NCI-H2227 treated with DMSO at 0.1 percent for 48 hours (cell line): ENCODE data around the gene HIF1A.
"Not testable (repeated sequence)": the region's sequence is repeated elsewhere in the genome, so short reads cannot be mapped to it uniquely, and the experiment has no call there.

Experiments
- DNase-seq: peaks from one replicate; lab custom pipeline; 2025; lab: John Stamatoyannopoulos, UW

The HIF1A gene

DNA sequence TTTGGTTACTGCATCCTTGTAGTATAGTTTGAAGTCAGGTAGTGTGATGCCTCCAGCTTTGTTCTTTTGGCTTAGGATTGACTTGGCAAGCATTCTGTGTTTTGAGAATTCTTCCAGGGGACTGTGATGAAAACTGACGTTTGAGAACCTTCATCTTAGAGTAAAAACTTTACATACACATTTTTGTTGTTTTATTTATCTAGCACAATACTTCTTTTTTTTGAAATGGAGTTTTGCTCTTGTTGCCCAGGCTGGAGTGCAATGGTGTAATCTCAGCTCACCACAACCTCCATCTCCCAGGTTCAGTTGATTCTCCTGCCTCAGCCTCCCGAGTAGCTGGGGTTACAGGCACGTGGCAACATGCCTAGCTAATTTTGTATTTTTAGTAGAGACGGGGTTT lies 13.4 kb downstream of the HIF1A start:
- DNase-seq = not testable (repeated sequence)

DNA sequence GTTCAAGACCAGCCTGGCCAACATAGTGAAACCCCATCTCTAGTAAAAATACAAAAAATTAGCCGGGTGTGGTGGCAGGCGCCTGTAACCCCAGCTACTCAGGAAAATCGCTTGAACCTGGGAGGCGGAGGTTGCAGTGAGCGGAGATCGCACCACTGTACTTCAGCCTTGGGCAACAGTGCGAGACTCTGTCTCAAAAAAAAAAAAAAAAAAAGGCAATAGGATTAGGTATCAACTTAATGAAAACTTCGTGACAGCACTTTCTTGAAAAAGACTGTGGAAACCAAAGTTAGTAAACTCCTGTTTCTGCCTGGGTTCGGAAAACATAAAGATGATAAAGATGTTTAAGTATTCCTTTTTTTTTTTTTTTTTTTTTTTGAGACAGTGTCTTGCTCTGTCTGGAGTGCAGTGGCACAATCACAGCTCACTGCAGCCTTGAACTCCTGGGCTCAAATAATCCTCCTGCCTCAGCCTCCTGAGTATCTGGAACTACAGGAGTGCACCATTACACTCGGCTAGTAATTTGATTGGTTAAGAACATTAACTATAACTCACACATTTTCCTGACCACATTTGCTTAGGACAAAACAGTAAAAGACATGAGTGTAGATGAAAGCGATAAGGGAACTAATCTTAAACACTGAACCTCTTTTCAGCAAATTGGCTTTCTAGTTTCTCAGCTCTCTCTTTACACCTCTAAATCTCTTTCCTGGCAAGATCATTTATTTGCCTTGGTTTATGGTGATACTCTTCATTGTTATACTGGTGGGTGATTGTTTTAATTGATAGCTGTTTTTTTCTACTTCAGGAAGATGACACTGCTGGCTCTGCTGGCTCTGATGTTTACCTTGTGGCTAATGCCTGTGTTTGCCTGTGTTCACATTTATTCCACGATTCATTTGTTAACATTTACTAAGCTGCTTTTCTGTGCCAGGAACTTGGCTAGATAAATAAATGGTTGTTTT lies 15.8 kb downstream of the HIF1A start:
- DNase-seq = no peak

DNA sequence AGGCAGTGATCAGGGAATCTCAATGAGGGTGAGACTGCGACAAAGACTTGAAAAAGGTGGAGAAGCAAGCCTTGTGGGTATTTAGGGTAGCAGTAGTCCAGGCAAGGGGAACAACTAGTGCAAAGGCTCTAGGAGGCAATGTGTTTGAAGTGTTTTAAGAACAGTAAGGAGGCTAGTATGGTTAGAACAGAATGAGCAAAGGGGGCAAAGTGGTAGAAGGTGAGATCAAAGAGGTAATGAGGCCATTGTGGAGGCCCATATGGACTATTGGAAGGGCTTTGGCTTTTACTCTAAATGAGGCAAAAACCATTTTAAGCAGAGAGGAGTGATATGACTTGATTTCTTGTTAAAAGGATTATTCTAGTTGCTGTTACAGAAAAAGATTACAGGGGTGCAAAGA lies 16.8 kb downstream of the HIF1A start:
- DNase-seq = no peak

DNA sequence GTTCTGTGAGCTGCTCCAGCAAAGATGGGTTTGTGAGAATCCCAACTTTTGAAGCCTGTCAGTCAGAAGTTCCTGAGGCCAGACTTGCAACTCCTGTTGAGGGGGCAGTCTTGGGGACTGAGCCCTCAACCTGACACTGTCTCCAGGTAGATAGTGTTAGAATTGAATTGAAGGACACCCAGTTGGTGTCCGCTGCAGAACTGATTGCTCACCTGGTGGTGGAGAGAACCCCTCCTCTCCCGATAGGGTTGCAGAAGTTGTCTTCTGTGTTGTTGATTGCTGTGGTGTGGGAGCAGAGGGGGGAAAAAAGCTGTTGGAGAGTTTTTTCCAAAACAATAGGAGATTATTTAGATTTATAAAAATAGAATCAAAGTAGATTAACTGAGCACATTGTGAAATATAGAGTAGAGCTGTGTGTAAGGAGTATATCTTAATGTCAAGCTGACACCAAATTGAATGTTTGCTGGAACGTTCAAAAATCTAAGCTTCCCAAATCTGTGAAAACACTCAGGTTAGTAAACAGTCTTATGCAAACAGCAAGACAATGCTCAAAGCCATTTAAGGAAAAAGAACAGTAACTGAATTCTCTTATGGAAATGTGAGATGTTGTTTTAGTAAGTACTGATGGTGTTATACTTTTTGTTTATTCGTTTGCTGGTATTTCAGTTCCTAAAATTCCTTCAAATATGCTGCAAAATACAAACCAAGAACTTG lies 18.6 kb downstream of the HIF1A start:
- DNase-seq = no peak

DNA sequence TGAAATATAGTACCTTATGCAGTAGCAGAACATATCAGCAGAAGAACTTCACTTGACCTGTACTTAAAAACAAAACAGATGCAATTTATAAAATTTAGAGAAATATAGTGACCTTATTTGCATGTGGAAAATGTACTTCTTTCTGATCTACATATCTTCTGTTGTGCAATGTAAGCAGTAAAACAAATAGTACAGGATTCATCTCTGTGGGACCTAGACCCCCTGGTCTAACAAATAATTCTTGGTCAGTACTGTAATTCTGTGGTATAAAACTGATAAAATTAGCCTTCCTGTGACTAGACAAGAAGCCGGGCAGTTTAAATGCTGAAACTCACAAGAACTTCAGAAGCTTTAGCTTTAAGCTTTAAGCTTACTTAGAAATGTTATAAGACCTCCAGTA lies 21.6 kb downstream of the HIF1A start:
- DNase-seq = no peak

DNA sequence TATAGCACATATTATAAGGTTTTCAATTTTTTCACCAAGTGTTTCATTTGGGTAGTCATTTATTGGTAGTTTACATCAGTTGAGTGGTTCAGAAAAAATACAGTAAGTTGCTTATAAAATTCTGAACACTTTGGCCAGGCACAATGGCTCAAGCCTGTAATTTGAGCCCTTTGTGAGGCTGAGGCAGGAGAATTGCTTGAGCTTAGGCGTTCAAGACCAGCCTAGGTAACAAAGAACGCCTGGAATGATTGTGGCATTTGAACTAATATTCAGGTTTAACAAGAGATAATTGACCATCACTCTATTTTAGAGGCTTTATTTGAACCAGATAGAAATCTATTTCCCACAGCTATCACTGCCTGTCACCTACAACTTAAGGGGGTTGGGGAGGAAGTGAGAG lies 22.7 kb downstream of the HIF1A start:
- DNase-seq = no peak

DNA sequence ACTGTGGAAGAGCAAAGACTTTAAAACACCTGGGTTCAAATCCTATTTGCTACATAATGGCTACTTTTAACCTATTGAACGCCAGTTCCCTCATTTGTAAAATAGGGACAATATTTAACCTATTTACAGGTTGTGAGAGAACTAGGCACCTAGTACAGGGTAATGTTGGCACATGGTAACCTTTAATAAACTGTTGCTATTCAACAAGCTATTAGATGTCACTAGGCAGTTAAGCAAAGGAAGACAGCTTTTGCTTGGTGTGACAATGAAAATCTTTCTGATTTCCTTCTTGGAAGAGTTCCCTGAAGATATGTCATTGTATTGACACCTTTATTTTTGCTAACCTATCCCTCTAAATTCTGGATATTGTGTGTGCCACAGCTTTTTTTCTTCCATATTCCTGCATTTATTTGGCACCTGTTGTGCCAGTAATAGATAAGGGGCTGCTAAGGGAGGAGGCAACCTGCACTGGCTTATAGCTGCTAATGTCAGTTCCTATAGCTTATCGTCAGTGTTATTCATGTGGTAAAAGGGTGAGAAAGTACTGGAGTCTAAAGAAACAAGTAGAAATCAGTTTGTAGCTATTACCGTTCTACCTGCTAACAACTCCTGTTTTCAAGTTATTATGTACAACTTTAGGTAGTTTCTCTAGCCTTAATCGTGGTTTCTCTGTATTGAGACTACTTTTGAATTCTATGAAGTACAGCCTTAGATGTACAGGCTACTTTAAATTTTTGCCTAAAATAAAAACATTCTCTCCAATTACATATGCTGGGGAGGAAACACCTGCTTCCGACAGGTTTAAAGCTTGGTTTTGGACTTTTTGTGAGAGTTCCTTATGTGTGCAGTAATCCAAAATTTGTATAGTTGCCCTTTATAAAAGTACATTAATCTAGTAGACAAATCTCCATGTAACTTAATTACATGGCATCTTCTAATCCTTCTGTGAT lies 24.3 kb downstream of the HIF1A start:
- DNase-seq = no peak

DNA sequence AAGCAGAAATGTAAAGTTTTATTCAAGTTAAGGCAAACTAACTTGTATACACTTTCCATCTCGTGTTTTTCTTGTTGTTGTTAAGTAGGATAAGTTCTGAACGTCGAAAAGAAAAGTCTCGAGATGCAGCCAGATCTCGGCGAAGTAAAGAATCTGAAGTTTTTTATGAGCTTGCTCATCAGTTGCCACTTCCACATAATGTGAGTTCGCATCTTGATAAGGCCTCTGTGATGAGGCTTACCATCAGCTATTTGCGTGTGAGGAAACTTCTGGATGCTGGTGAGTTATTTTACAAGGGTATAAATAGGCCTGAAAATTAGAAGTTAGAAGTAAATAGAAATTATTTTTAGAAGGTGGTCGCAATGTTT lies 25.0 kb downstream of the HIF1A start:
- no peak for DNase-seq

DNA sequence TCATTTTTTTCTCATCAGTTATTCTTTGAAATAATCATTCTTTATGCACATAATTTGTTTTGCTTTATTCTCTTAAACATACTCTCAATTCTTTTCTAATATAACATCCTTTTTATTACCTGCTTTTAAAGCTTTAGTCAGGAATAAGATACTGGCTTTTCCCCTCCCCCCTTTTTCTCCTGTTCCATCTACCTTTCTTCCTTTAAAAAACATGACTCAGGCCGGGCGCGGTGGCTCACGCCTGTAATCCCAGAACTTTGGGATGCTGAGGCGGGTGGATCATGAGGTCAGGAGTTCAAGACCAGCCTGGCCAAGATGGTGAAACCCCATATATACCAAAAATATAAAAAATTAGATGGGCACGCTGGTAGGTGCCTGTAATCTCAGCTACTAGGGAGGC lies 25.4 kb downstream of the HIF1A start:
- no peak for DNase-seq

DNA sequence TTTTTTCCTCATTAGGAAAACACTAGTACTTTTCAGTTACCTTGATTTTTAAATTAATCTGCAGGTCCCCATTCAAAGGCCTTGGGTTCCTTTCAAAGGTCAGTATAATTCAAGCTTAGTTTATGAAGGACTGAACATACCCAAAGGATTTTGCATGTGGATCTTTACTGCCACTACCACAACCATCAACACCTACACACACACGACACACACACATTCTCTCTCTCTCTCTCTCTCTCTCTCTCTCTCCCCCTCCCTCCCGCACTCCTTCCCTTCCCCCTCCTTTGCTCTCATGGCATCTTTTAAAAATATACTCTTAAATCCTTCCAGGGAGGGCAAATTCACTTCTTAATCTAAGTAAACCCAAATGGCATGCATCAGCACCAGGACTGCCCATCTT lies 28.8 kb downstream of the HIF1A start:
- DNase-seq = no peak

DNA sequence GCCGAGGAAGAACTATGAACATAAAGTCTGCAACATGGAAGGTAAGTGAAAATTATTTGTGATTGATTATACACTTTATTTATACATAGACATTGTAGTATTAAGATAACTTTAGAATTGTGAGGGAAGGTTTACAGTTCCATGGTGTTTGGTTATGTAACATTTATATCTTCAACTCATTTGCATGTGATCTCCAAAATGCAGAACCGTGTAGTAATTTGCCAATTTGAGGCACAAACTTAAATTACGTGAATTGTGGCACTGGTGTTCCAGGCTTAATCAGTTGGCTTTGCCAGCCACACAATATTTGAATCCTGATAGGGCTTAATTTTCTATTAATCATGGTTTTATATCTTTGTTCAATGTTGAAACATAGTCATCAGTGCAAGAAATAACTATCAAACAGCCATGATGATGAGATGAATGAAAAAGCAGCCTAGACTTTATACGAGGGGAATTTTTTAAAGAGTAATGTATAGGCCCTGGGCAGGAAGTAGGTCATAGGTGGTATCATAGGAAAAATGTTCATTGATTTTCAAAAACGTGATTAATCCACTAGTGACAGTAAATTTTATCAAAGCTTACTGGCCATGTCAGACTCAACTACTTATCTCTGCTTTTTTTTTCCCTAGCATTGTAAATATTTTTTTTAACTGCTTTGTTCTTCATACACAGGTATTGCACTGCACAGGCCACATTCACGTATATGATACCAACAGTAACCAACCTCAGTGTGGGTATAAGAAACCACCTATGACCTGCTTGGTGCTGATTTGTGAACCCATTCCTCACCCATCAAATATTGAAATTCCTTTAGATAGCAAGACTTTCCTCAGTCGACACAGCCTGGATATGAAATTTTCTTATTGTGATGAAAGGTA lies 31.7 kb downstream of the HIF1A start:
- no peak for DNase-seq

DNA sequence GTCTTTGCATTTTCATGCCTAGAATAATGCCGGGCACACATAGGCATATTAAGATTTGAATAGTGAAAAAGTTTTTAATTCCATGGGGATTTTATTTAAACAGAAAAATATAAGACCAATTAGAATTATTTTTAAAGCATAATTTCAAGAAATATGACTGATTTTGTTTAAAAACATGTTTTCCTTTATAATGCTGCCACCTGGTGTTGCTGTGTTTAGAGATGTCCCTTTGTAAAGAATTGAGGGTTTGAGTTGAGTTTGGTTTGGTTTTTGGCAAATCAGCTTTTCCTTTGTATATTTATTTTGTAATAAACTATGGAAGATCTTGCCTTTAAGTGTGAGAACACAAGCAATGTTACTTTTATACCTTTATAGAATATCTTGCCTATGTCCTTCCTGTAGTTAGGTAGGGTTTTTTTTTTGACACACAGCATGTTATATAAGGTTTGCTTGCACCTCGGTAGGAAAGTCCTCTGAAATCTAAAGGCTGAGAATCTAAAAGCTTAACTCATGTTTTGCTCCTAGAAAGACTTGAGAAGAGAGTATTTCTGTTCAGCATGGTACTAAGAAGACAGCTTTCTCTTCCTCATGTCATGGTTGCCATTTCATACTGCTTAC lies 35.6 kb downstream of the HIF1A start:
- no peak for DNase-seq

DNA sequence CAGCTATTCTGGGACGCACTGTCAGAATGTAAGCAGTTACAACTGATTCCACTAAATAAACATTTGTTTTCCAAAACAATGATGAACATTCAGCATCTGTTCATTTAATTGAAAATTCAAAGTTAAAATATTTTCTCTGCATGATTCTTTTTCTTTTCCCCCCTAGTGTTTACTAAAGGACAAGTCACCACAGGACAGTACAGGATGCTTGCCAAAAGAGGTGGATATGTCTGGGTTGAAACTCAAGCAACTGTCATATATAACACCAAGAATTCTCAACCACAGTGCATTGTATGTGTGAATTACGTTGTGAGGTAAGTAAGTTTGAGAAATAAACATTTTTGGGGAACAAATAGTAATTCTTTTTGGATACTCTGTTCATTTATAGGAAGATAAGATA lies 38.7 kb downstream of the HIF1A start:
- no peak for DNase-seq

DNA sequence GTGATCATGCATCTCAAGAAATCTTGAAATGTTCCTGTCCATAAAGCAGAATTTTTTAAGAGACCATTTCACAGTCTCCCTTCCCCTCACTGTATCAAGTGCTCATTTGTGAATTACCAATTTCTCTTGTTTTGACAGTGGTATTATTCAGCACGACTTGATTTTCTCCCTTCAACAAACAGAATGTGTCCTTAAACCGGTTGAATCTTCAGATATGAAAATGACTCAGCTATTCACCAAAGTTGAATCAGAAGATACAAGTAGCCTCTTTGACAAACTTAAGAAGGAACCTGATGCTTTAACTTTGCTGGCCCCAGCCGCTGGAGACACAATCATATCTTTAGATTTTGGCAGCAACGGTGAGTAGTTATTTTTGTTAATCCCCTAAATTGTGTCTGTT lies 41.4 kb downstream of the HIF1A start:
- no peak for DNase-seq

DNA sequence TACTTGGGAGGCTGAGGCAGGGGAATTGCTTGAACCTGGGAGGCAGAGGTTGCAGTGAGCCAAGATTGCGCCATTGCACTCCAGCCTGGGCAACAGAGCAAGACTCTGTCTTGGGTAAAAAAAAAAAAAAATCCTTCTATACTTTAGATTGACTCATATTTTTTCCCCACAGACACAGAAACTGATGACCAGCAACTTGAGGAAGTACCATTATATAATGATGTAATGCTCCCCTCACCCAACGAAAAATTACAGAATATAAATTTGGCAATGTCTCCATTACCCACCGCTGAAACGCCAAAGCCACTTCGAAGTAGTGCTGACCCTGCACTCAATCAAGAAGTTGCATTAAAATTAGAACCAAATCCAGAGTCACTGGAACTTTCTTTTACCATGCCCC lies 42.6 kb downstream of the HIF1A start:
- DNase-seq = no peak

DNA sequence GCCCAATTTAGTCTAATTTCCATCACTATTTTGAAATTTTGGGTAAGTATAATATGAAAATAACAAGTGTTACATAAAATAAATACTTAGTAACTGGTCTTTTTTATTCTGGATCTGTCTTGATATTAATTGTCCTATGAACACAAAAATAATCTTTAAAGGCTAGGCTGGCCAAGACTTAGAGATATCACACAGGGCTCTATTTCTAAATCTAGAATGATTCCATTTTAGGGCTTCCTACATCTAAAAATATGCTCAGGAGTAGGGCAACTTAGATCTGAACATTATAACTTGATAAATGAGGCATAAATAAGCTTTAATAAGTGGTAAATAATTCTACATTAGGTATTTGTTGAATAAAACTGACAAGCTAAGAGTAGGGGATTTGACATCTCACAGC lies 43.8 kb downstream of the HIF1A start:
- DNase-seq = no peak

DNA sequence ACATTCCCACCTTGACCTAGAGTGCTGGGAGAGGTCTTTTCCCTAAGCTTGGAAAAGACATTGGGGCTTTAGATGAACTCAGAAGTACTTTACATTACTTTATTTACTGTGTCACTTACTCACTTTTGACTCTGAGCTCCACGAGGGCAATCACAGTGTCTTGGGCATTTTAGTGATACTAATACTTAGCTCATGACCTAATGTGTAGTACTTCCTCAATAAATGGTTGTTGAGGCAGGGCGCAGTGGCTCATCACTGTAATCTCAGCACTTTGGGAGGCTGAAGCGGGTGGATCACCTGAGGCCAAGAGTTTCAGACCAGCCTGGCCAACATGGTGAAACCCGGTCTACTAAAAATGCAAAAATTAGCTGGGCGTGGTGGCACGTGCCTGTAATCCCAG lies 47.1 kb downstream of the HIF1A start:
- no peak for DNase-seq

DNA sequence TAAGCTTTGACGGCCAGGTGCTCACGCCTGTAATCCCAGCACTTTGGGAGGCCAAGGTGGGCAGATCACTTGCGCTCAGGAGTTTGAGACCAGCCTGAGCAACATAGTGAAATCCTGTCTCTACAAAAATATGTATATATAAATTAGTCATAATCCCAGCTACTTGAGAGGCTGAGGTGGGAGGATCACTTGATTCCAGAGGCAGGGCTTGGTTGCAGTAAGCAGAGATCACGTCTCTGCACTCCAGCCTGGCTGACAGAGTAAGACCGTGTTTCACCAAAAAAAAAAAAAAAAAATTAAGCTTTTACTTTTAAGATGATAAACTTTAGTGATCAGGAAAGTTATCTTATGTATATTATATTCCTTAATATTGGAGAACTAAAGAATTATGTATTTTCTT lies 48.9 kb downstream of the HIF1A start:
- no peak for DNase-seq

DNA sequence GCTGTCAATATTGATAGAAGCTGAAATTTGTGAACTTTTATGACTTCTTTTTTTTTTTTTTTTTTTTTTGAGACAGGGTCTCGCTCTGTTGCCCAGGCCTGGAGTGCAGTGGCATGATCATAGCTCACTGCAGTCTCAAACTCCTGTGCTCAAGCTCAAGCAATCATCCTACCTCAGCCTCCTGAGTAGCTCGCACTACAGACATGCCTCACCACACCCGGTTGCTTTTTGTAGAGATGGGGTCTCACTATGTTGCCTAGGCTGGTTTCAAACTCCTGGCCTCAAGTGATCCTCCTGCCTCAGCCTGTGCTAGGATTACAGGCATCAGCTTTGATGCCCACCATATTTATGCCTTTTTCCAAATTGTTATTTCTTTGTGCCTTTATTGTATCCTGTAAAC lies 51.0 kb downstream of the HIF1A start:
- not testable (repeated sequence) for DNase-seq

DNA sequence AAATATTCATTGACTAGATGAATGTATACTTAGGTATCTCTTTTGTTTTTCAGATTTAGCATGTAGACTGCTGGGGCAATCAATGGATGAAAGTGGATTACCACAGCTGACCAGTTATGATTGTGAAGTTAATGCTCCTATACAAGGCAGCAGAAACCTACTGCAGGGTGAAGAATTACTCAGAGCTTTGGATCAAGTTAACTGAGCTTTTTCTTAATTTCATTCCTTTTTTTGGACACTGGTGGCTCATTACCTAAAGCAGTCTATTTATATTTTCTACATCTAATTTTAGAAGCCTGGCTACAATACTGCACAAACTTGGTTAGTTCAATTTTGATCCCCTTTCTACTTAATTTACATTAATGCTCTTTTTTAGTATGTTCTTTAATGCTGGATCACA lies 51.6 kb downstream of the HIF1A start:
- DNase-seq = no peak

DNA sequence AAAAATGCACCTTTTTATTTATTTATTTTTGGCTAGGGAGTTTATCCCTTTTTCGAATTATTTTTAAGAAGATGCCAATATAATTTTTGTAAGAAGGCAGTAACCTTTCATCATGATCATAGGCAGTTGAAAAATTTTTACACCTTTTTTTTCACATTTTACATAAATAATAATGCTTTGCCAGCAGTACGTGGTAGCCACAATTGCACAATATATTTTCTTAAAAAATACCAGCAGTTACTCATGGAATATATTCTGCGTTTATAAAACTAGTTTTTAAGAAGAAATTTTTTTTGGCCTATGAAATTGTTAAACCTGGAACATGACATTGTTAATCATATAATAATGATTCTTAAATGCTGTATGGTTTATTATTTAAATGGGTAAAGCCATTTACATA lies 52.0 kb downstream of the HIF1A start:
- no peak for DNase-seq
